GM19438 (cell line): ENCODE measurements around the gene TMEM72.

Experiments
- ATAC-seq: cut with Tn5 transposase; IDR thresholded peaks from one replicate; pipeline ENCODE4 v1.9.1; 2021; ENCODE audit warnings: low read depth; ENCODE audit not compliant: unreplicated experiment

The TMEM72 gene

GRCh38 chr10:44914891-44915290, 3.8 kb downstream of the TMEM72 start:
- no peak for ATAC-seq

- no peak for ATAC-seq
Measured at GRCh38 chr10:44916429-44916828, 5.3 kb downstream of the TMEM72 start.

GRCh38 chr10:44917848-44918247, 6.7 kb downstream of the TMEM72 start:
- ATAC-seq = no peak

- no peak for ATAC-seq
Measured at GRCh38 chr10:44920252-44920651, 9.1 kb downstream of the TMEM72 start.

- ATAC-seq = no peak
Measured at GRCh38 chr10:44921061-44921460, 9.9 kb downstream of the TMEM72 start.

GRCh38 chr10:44921506-44921905, 10.4 kb downstream of the TMEM72 start:
- no peak for ATAC-seq

GRCh38 chr10:44922021-44922420, 10.9 kb downstream of the TMEM72 start:
- no peak for ATAC-seq

- ATAC-seq = no peak
Measured at GRCh38 chr10:44922796-44923545, 11.8 kb downstream of the TMEM72 start.

GRCh38 chr10:44923611-44924010, 12.5 kb downstream of the TMEM72 start:
- no peak for ATAC-seq

- no peak for ATAC-seq
Measured at GRCh38 chr10:44924261-44925040, 13.3 kb downstream of the TMEM72 start.

GRCh38 chr10:44925224-44925623, 14.1 kb downstream of the TMEM72 start:
- no peak for ATAC-seq

- no peak for ATAC-seq
Measured at GRCh38 chr10:44925811-44926750, 14.9 kb downstream of the TMEM72 start.

- ATAC-seq = no peak
Measured at GRCh38 chr10:44926751-44927351, 15.7 kb downstream of the TMEM72 start.

GRCh38 chr10:44927352-44927751, 16.2 kb downstream of the TMEM72 start:
- ATAC-seq = no peak

GRCh38 chr10:44928462-44928861, 17.3 kb downstream of the TMEM72 start:
- no peak for ATAC-seq

- no peak for ATAC-seq
Measured at GRCh38 chr10:44929356-44930255, 18.5 kb downstream of the TMEM72 start.

- no peak for ATAC-seq
Measured at GRCh38 chr10:44930904-44931620, 19.9 kb downstream of the TMEM72 start.

GRCh38 chr10:44931621-44932516, 20.7 kb downstream of the TMEM72 start:
- no peak for ATAC-seq
